Adrenal gland (tissue), 5 donors: ENCODE measurements around the gene CCDC28B.

Source experiments
- POLR2A ChIP-seq, 2 donors: fragments of 450-650 bp; IDR thresholded peaks; one replicate each; pipeline ENCODE4 v1.6.1; 2017; ENCODE audit warnings: antibody characterized with exemption in 2 of 2, mild to moderate bottlenecking in 2 of 2, moderate library complexity in 1 of 2
- TF ChIP-seq, protein P1 (sequence below), 6 experiments: fragments of 450-650 bp in 4 of 6; fragments of 200-600 bp in 2 of 6; sonication (generic) in 1 of 6; IDR thresholded peaks; 1 replicate in 5 of 6; 2 replicates in 1 of 6; pipeline versions ENCODE4 v1.5.1 to v1.8.0; 2016 to 2021; ENCODE audit warnings: antibody characterized with exemption in 6 of 6, mild to moderate bottlenecking in 2 of 6, moderate library complexity in 1 of 6
- donor health status: DM: no; HTN: no; CAD: no.

DNA sequence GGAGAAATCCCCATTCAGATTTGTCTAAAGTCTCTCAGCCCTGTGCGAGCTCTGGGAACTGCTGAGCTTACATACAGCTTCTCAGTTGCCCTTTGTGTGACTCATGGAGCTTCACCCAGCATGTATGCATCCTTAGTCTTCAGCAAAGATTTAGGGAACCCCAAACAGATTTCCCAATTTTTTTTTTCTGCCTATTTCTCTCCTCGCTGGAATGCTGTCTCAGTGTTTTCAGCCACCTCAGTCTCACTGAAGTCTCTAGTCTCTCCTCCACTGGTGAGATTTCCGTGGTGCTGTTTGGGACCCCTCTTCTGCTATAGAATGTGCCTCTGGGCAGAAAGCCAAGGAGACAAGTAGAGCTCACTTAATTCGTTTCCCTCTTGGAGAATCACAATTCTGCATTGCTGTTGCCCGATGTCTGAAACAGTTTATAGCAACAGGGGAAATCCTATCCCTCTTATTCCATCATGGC is 49.0 kb upstream of the CCDC28B start:
- TF ChIP-seq, protein P1, sequence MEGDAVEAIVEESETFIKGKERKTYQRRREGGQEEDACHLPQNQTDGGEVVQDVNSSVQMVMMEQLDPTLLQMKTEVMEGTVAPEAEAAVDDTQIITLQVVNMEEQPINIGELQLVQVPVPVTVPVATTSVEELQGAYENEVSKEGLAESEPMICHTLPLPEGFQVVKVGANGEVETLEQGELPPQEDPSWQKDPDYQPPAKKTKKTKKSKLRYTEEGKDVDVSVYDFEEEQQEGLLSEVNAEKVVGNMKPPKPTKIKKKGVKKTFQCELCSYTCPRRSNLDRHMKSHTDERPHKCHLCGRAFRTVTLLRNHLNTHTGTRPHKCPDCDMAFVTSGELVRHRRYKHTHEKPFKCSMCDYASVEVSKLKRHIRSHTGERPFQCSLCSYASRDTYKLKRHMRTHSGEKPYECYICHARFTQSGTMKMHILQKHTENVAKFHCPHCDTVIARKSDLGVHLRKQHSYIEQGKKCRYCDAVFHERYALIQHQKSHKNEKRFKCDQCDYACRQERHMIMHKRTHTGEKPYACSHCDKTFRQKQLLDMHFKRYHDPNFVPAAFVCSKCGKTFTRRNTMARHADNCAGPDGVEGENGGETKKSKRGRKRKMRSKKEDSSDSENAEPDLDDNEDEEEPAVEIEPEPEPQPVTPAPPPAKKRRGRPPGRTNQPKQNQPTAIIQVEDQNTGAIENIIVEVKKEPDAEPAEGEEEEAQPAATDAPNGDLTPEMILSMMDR (IDR thresholded peaks at IDR 0.05): no peak
- no peak for TF ChIP-seq POLR2A (IDR thresholded peaks at IDR 0.05)
